Mucosa of gallbladder (tissue), 1 donor: ENCODE data around the gene LZTS2. TPM values are rescaled to one million over a fixed set of nuclear protein-coding genes. Genes with fewer than 3 reads are reported as not detected.
"Not testable (repeated sequence)": the region's sequence is repeated elsewhere in the genome, so short reads cannot be mapped to it uniquely, and the experiment has no call there.

Experiments used
- DNase-seq: peaks from one replicate; pipeline ENCODE4 v3.0.0-alpha.2; 2020; ENCODE audit warnings: low spot score
- total RNA-seq: library from RNA; stranded (reverse); gene quantifications from one replicate; pipeline ENCODE4 v1.2.1, GENCODE V29; 2021
- donor health status: DM: no; HTN: no; CAD: no.

The LZTS2 gene
- total RNA-seq = 84.9 TPM

DNA sequence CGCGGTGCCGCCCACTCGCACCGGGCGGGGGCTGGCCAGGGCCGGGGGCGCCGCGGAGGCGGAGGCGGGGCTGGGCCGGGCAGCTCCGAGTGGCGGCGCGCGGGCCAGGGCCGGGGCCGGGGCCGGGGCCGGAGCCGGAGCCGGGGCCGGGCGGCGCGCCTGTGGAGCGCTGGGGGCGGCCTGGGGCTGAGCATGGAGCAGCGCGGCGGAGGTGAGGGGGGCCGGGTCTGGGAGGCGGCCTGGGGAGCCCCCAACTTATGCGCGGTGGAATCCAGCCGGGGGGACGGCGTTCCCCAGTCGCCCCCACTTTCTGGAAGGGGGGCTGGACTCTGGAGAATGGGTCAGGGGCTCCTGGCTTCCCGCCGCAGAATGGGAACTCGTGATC, at the start of gene LZTS2:
LZTS2 (plus strand) TSS at position 67 of the 385 bp plus-strand sequence. CDS start 2,731 bp downstream, outside the sequence.
- no peak for DNase-seq

- no peak for DNase-seq
These were observed 39.4 kb upstream of the LZTS2 start for GRCh38 chr10:100960251-100960650.

- no peak for DNase-seq
These were observed 37.1 kb upstream of the LZTS2 start for GRCh38 chr10:100962351-100963080.

- DNase-seq = no peak
These were observed 35.8 kb upstream of the LZTS2 start for GRCh38 chr10:100963826-100964225.

DNA sequence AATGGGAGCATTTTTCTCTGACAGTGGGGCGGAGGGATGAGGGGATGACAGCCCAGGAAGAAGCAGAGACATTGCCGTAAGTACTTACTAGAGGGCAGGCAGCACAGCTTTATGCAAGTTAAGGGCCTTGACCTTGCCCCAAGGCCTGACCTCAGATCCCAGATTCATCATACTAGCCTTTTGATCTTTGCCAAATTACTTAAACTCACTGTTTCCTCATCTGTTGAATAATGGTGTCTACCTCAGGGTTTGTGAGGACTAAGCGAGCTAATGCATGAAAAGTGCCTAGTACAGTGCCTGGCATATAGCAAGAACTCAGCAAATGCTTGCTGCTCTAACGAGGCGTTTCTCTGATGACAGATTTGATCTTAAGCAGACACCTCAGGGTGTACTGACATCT, 33.8 kb upstream of the LZTS2 start:
- DNase-seq = no peak

GRCh38 chr10:100966887-100967286, 32.7 kb upstream of the LZTS2 start:
- no peak for DNase-seq

DNA sequence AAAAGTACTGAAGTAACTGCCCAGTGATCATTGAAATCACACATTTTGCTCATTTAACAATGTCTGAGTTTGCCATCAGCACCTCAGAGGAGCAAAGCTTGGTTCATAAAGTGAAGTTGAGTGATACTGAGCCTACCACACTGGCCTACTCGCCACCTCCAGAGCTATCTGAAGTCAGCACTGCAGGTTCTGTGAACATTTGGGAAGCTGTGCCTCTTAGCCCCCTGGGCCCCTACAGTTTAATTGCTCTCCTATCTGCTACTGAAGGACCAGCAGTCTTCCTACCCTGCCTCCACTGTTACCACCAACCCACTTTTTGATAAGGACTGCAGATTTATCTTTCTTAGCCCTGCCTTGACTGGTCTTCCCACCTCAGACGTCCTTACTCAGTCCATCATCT, 32.3 kb upstream of the LZTS2 start:
- no peak for DNase-seq

DNA sequence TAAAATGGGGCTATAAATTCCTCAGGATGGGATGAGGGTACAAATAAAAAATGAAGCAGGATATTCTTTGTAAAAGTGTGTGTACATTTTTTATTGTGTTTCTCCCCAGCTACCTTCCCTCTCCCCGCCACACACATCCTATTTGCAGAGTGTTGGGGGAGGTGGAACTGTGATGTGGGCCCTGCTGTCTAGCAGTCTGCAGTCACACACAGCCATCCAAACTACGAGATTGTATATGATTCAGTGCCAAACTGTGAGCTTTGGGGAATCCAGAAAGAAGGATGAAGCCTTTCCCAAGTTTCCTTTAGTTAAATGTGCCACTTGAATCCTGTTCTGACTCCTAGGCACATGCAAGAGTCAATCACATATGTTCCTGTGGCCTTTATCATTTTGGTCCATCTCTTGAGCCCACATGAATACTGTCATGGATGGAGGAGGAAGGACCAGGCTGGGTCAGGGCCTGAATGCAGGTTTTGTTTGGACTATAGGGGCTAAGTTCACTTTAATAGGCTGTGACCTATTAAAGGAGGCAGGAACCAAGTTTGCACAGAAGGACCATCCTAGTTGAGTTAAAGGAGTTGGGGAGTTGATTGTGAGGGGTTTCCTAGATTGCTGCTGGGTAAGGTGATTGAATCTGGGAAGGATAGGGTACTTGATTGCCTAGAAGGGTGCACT, 31.4 kb upstream of the LZTS2 start:
- DNase-seq = no peak

- no peak for DNase-seq
These were observed 30.8 kb upstream of the LZTS2 start for GRCh38 chr10:100968863-100969186.

- DNase-seq = peak; percentile 34
These were observed 30.2 kb upstream of the LZTS2 start, which contains the start of gene SEMA4G for GRCh38 chr10:100969187-100970075. Gene SEMA4G (plus strand): TSS chr10:100969504. CDS start chr10:100972913, 3,409 bp downstream.

- DNase-seq = peak; percentile 46
These were observed 29.3 kb upstream of the LZTS2 start for GRCh38 chr10:100970076-100970913.

DNA sequence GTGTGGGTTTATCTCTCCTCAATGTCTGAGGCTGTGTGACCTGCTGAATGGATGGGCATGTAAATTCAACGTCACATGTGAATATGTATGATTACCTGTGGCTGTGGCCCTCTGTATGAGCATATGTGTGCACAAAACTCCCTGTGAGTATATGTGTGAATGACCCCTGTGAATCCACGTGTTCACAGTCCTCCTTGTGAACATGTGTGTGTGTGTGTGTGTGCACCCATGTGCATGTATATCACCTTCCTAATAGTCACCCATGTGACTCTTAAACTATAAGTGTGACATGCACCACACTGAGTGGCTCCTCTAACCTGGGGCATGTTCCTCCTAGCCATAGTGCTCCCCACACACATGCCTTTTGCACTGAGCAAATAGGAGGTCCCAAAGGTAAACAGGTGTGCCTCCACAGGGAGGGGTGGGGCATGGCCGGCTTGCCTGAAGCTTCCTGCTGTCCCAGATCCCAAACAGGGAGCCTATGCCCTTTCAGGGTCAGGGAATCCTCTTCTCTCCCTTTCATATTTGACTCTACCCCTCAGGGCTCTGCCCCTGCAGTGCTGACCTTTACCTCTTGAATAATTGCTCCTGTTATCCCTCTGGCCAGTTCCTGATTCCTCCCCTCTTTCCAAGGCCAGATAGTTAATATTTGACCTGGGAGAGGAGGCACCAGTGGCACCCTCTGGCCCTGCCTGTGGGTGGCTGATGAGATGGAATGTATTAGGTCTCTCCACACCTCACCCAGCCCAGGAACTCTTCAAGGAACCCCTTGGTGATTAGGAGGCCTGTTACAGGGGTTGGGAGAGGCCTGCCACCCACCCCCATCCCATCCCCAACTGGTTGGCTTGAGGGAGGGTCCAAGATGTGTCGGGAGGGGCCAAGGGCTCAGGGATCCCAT, 28.4 kb upstream of the LZTS2 start:
- peak; percentile 63 for DNase-seq

- DNase-seq = no peak
These were observed 27.3 kb upstream of the LZTS2 start for GRCh38 chr10:100972115-100972903.

DNA sequence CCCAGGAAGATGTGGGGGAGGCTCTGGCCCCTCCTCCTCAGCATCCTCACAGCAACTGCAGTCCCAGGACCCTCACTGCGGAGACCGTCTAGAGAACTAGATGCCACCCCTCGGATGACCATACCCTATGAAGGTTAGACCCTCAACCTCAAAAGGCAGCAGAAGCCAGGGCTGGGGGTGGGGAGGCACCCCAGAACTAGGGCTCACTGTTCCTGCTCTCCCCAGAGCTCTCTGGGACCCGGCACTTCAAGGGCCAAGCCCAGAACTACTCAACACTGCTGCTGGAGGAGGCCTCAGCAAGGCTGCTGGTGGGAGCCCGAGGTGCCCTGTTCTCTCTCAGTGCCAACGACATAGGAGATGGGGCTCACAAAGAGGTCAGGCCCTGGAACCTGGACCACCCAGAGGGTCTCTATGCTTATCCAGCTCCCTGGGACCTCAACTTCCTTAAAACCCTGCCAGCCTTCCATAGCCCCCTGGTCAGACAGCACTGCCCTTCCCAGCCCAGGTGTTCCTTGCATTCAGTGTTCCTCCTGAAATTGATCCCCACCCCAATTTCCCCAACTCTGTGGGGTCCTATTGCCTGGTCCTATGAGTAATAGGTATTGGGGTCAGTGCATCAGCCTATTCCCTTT, 26.6 kb upstream of the LZTS2 start:
- DNase-seq = no peak

- not testable (repeated sequence) for DNase-seq
These were observed 24.2 kb upstream of the LZTS2 start for GRCh38 chr10:100975397-100975796.

GRCh38 chr10:100976906-100977305, 22.7 kb upstream of the LZTS2 start:
- no peak for DNase-seq

GRCh38 chr10:100977436-100977835, 22.2 kb upstream of the LZTS2 start:
- DNase-seq = no peak

DNA sequence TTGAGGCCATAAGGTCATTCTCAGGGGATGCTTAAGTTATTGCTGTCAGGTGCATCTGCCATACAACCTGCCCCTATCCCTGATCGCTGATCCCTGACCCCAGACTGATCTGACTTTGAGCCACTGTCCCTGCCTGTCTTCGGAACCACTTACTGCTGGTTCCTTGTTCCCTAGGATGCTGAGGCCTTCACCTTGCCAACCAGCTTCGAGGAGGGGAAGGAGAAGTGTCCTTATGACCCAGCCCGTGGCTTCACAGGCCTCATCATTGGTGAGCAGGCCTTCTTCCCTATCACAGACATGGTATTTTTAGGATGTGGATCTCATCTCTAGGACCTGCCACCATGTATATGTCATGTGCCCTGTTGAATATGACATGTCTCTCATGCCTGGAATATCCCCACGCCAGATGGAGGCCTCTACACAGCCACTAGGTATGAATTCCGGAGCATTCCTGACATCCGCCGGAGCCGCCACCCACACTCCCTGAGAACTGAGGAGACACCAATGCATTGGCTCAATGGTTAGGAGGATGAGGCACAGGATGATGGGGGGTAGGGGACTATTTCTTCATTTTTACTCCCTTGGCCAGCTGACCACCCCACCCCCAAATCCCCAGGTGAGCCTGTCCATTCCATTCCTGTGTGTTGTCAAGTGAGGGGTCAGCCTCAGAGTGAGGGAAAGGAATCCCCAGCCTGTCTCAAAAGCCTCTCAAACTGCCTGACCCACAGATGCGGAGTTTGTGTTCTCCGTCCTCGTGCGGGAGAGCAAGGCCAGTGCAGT, 21.3 kb upstream of the LZTS2 start:
- no peak for DNase-seq

- DNase-seq = no peak
These were observed 20.8 kb upstream of the LZTS2 start for GRCh38 chr10:100978901-100979195.
